ENCODE results near the gene CEP192.

DNA sequence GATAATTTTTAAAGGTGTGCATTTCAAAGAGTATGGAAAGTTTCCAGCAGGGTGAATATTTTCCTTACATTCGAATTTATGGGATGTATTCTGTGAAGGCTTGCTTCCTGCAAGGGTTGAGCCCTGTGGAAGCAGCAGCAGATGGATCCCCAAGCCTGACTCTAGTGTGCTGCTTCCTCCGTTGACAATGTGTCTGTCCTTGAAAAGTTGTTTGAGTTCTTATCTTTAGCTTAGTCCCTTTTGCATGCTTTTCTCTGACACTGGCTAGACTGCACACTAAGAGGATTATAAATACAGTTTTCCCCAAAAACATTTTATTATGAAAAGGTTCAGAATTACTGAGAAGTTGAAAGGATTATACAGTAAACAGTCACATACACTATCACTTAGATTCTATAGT is 86.3 kb downstream of the CEP192 start:
- TF ChIP-seq CEBPB (IDR thresholded peaks at IDR 0.05) (no peak), EGR1 (IDR thresholded peaks at IDR 0.05) (no peak), EP300 (IDR thresholded peaks at IDR 0.05; ENCODE audit: borderline replicate concordance) (no peak), REST (IDR thresholded peaks at IDR 0.05; ENCODE audit: low read depth) (no peak), RAD21 (IDR thresholded peaks at IDR 0.05; ENCODE audit: low read depth) (no peak), CREB1 (IDR thresholded peaks at IDR 0.05; ENCODE audit: low read depth) (no peak), TAF1 (IDR thresholded peaks at IDR 0.05; ENCODE audit: low read depth) (no peak), ZBTB7A (IDR thresholded peaks at IDR 0.05; ENCODE audit: low read depth) (no peak)
- TF ChIP-seq, protein P1, sequence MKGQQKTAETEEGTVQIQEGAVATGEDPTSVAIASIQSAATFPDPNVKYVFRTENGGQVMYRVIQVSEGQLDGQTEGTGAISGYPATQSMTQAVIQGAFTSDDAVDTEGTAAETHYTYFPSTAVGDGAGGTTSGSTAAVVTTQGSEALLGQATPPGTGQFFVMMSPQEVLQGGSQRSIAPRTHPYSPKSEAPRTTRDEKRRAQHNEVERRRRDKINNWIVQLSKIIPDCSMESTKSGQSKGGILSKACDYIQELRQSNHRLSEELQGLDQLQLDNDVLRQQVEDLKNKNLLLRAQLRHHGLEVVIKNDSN (IDR thresholded peaks at IDR 0.05), result no peak
- TF ChIP-seq, protein P2, sequence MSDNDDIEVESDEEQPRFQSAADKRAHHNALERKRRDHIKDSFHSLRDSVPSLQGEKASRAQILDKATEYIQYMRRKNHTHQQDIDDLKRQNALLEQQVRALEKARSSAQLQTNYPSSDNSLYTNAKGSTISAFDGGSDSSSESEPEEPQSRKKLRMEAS (IDR thresholded peaks at IDR 0.05), result no peak
